ENCODE results near the gene NEK4.
A peak's percentile ranks its signal among the peaks of the same experiment; 100 is the strongest.

Gene NEK4

DNA sequence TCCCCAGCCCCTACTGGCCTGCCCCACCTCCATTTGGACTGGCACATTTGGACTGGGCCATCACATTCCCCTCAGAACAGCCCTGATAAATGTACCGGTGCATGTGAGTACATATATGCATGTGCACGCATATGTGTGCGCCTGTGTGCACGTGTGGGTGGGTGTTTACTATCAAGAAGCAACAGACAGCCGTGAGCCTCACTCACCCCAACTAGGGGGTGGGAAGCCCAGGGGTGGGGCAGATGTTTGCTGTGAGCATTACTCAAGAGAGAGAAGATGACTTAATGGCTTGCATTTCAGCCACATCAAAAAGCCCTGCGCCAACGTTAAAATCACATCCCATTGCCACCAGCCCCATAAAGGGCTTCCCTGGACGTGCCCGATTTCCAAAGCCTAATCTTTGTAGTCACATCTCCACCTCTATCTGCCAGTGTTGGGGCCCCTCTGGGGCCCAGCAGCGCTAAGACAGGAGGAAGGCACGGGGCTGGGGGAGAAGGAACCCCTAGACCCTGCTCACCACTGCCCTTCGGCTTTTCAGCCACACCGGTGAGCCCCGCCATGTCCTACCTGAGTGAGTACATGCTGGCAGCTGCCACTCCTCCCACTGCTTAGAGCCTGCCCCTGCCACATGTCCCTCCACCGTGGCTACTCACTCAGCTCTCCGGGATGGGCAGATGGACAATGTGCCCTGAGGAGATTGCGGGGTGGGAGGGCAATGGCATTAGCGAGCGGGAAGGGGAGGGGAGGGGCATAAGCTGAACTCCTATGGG, 34.7 kb upstream of the NEK4 start:
- no peak for TF ChIP-seq EGR1 (IDR thresholded peaks at IDR 0.05)
- no peak for TF ChIP-seq YY1 (IDR thresholded peaks at IDR 0.05; ENCODE audit: low read depth)
- no peak for TF ChIP-seq TAF1 (IDR thresholded peaks at IDR 0.05; ENCODE audit: low read depth)
- no peak for TF ChIP-seq NFIC (IDR thresholded peaks at IDR 0.05)
- TF ChIP-seq EP300 (IDR thresholded peaks at IDR 0.05; ENCODE audit: borderline replicate concordance) = no peak
- no peak for TF ChIP-seq CREB1 (IDR thresholded peaks at IDR 0.05; ENCODE audit: low read depth)
- no peak for TF ChIP-seq TEAD4 (IDR thresholded peaks at IDR 0.05)
- TF ChIP-seq, protein P1, sequence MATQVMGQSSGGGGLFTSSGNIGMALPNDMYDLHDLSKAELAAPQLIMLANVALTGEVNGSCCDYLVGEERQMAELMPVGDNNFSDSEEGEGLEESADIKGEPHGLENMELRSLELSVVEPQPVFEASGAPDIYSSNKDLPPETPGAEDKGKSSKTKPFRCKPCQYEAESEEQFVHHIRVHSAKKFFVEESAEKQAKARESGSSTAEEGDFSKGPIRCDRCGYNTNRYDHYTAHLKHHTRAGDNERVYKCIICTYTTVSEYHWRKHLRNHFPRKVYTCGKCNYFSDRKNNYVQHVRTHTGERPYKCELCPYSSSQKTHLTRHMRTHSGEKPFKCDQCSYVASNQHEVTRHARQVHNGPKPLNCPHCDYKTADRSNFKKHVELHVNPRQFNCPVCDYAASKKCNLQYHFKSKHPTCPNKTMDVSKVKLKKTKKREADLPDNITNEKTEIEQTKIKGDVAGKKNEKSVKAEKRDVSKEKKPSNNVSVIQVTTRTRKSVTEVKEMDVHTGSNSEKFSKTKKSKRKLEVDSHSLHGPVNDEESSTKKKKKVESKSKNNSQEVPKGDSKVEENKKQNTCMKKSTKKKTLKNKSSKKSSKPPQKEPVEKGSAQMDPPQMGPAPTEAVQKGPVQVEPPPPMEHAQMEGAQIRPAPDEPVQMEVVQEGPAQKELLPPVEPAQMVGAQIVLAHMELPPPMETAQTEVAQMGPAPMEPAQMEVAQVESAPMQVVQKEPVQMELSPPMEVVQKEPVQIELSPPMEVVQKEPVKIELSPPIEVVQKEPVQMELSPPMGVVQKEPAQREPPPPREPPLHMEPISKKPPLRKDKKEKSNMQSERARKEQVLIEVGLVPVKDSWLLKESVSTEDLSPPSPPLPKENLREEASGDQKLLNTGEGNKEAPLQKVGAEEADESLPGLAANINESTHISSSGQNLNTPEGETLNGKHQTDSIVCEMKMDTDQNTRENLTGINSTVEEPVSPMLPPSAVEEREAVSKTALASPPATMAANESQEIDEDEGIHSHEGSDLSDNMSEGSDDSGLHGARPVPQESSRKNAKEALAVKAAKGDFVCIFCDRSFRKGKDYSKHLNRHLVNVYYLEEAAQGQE (IDR thresholded peaks at IDR 0.05; ENCODE audit: low read depth) = no peak

DNA sequence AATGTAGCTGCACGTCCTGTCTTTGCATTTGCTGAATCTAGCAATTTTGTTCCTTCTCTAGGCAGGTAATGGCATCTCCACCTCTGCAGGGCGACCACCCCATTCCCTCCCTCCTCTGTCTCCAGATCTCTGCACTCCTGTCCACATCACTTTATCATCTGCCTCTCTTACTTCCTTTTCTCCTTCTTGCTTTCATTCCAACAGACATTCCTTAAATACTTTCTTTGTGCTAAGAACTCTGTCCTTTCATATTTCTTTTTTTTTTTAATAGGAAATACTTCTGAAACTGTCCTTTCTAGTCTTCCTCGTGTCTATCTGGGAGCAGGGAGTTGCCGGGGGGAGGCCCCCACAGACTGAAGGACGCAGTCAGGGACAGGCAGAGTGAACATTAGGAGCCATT, 31.1 kb upstream of the NEK4 start:
- TF ChIP-seq YY1 (IDR thresholded peaks at IDR 0.05; ENCODE audit: low read depth) = no peak
- TF ChIP-seq, protein P1 (IDR thresholded peaks at IDR 0.05; ENCODE audit: low read depth) = no peak
- TF ChIP-seq, protein P2, sequence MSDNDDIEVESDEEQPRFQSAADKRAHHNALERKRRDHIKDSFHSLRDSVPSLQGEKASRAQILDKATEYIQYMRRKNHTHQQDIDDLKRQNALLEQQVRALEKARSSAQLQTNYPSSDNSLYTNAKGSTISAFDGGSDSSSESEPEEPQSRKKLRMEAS (IDR thresholded peaks at IDR 0.05) = no peak

DNA sequence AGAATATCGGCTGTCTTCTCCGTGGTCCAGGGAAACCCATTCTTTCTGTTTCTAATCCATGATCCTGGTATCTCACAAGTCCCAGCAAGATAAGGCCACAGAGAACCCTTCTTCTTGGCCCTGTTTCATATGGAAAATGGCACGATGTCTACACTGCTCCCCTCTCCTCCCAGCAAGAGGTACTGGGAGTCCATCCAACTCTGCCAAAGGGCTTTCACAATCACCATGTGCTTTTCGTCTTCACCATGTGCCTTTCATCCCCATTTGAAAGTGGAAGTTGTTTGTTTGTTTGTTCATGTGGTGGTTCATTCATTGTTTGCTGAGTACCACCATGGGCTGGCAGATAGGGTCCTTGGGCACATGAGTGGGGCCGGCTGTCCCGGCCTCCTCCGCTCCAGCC, 29.3 kb upstream of the NEK4 start:
- TF ChIP-seq EGR1 (IDR thresholded peaks at IDR 0.05) (no peak), NFIC (IDR thresholded peaks at IDR 0.05) (no peak), TAF1 (IDR thresholded peaks at IDR 0.05; ENCODE audit: low read depth) (no peak), ZBTB7A (IDR thresholded peaks at IDR 0.05; ENCODE audit: low read depth) (no peak), TCF12 (IDR thresholded peaks at IDR 0.05; ENCODE audit: low read depth) (no peak)
- TF ChIP-seq, protein P1 (IDR thresholded peaks at IDR 0.05; ENCODE audit: low read depth) = no peak
- TF ChIP-seq, protein P3, sequence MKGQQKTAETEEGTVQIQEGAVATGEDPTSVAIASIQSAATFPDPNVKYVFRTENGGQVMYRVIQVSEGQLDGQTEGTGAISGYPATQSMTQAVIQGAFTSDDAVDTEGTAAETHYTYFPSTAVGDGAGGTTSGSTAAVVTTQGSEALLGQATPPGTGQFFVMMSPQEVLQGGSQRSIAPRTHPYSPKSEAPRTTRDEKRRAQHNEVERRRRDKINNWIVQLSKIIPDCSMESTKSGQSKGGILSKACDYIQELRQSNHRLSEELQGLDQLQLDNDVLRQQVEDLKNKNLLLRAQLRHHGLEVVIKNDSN (IDR thresholded peaks at IDR 0.05) = no peak

DNA sequence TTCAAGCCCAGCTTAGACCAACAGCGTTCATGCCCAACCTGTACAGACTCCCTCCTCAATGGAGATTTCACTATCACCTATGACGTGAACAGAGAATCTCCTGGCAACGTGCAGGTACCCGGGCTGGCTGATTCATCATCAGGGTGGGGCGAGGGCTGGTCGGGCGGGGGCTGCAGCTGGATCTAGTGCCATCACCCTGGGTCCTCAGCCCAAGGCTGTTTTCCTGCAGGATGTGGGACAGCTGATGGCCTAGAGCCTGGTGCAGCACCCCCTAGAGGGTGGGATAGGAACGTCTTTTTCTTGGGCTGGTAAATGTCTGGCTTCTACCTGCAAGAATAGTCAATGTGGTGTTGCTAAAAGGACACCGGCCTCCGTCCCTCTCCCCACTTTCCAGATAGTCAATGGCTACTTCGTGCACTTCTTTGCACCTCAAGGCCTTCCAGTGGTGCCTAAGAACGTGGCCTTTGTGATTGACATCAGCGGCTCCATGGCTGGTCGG, 28.3 kb upstream of the NEK4 start:
- no peak for TF ChIP-seq TCF12 (IDR thresholded peaks at IDR 0.05; ENCODE audit: low read depth)
- TF ChIP-seq RAD21 (IDR thresholded peaks at IDR 0.05; ENCODE audit: low read depth) = peak; percentile 36; the same call in 1 of the 2 replicates
- TF ChIP-seq, protein P3 (IDR thresholded peaks at IDR 0.05) = no peak

DNA sequence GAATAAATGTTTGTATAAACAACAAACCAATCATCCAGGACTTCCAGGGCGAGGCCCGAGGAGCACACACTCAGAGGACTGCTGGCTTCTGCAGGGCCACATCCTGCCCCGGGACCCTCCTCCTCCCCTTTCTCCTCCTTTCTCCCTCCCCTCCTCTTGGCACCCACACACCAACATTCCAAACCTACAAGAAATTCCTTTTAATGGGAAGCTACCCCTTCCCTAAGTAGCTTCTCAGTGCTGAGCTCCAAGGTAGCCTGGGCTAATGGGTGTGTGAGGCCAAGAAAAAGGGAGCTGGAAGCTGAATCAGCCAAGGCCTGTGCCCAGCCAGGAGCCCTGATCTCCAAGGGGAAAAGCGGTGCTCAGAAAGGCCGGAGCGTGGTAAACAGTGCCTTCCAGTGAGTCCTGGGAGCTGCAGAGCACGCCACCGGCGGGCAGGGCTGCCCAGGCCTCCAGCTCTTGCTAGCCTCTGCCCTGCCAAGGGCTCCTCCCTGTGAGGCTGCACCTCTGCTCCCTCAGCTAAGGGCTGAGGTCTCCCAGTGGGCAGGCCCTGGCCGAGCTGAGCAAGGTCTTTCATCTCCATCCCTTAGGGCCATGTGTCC, 27.7 kb upstream of the NEK4 start:
- TF ChIP-seq YY1 (IDR thresholded peaks at IDR 0.05; ENCODE audit: low read depth) (no peak), RAD21 (IDR thresholded peaks at IDR 0.05; ENCODE audit: low read depth) (no peak), TCF12 (IDR thresholded peaks at IDR 0.05; ENCODE audit: low read depth) (no peak), FOXM1 (IDR thresholded peaks at IDR 0.05; ENCODE audit: borderline replicate concordance, low read depth) (no peak), CREB1 (IDR thresholded peaks at IDR 0.05; ENCODE audit: low read depth) (no peak), CEBPB (IDR thresholded peaks at IDR 0.05) (no peak), ZBTB7A (IDR thresholded peaks at IDR 0.05; ENCODE audit: low read depth) (no peak)

Measured in Ishikawa (cell line).